K562 (cell line): ENCODE measurements around the gene CRTC3. TPM values are rescaled to one million over a fixed set of nuclear protein-coding genes. Genes with fewer than 3 reads are reported as not detected.
A peak's percentile ranks its signal among the peaks of the same experiment; 100 is the strongest.

Source experiments
- ATAC-seq: fragments of 200-7000 bp; cut with Tn5 transposase; 3 replicates; pipeline ENCODE4 v1.9.1; 2020; ENCODE audit warnings: moderate library complexity
- BruUV-seq: library from RNA; stranded (reverse); fragments of 400-500 nt; replicated peaks from 2 replicates; lab custom pipeline; 2021; lab: Mats Ljungman, UMichigan
- CTCF ChIA-PET: fragments of 300-600 bp; formaldehyde crosslinking; extraction: SDS; loops from one replicate; lab custom pipeline; 2021; ENCODE audit warnings: low intra/inter-chr PET ratio; lab: Yijun Ruan, JAX
- POLR2A ChIA-PET: fragments of 300-600, 350-650 bp; sonication (Branson Sonifier 250); formaldehyde crosslinking; extraction: SDS; loops from one replicate; lab custom pipeline; 2021; ENCODE audit warnings: antibody characterized with exemption, inconsistent platforms; lab: Yijun Ruan, JAX
- DNase-seq, 4 experiments: peaks; one replicate each; pipeline versions ENCODE4 v3.0.0 to v3.0.0-alpha.2; 2011 to 2018; ENCODE audit warnings: low spot score in 3 of 4, mixed read lengths in 3 of 4; ENCODE audit errors: extremely low read depth in 1 of 4
- FAIRE-seq: peaks from 2 replicates; lab custom pipeline; 2011; peaks lifted over from hg19 to GRCh38; lab: Jason Lieb, UNC
- H2AFZ ChIP-seq: 2 replicates; pipeline ENCODE4 v1.6.0; 2011; ENCODE audit warnings: low read depth, low read length, control low read depth, inconsistent platforms
- H3K27ac ChIP-seq: fragments of 200-600 bp; 3 replicates; pipeline ENCODE4 v1.8.0; 2011; ENCODE audit warnings: low read depth, mild to moderate bottlenecking, control low read depth, inconsistent platforms, low read length, moderate library complexity, mixed read lengths; ENCODE audit errors: extremely low read depth
- H3K27me3 ChIP-seq, 2 experiments: fragments of 300-600 bp in 1 of 2; 2 replicates in 1 of 2; 3 replicates in 1 of 2; pipeline versions ENCODE4 v1.6.0 to v1.8.0; 2011; ENCODE audit warnings: inconsistent platforms in 2 of 2, low read length in 2 of 2, mild to moderate bottlenecking in 1 of 2, mixed read lengths in 1 of 2, moderate library complexity in 1 of 2; ENCODE audit not compliant: control insufficient read depth in 2 of 2, insufficient read depth in 2 of 2
- H3K36me3 ChIP-seq: fragments of 300-600 bp; 3 replicates; pipeline ENCODE4 v1.8.0; 2011; ENCODE audit warnings: mild to moderate bottlenecking, low read length, inconsistent platforms; ENCODE audit not compliant: control insufficient read depth, insufficient read depth
- H3K4me1 ChIP-seq, 2 experiments: fragments of 200-600 bp in 1 of 2; replicated peaks in 1 of 2; 2 replicates in 1 of 2; 3 replicates in 1 of 2; pipeline versions ENCODE4 v1.5.1 to v1.8.0; 2011; ENCODE audit warnings: inconsistent platforms in 2 of 2, low read length in 2 of 2, mild to moderate bottlenecking in 1 of 2, mixed read lengths in 1 of 2, moderate library complexity in 1 of 2; ENCODE audit not compliant: control insufficient read depth in 2 of 2, insufficient read depth in 2 of 2
- H3K4me2 ChIP-seq: 2 replicates; pipeline ENCODE4 v1.6.1; 2011; ENCODE audit warnings: low read length, control low read depth, inconsistent platforms, mixed read lengths; ENCODE audit not compliant: insufficient read depth
- H3K4me3 ChIP-seq: fragments of 200-600 bp; sonication (generic), shearing (Covaris generic); 2 replicates; pipeline ENCODE4 v1.5.1; 2016; ENCODE audit warnings: control low read depth, inconsistent platforms
- H3K79me2 ChIP-seq: fragments of 200-600 bp; 3 replicates; pipeline ENCODE4 v1.8.0; 2011; ENCODE audit warnings: low read length, inconsistent platforms; ENCODE audit not compliant: control insufficient read depth, insufficient read depth
- H3K9ac ChIP-seq, 2 experiments: 2 replicates each; pipeline versions ENCODE4 v1.6.0 to v1.6.1; 2011; ENCODE audit warnings: low read depth in 2 of 2, low read length in 2 of 2, control low read depth in 1 of 2, inconsistent platforms in 1 of 2, mild to moderate bottlenecking in 1 of 2, mixed read lengths in 1 of 2; ENCODE audit not compliant: insufficient read depth in 1 of 2
- H3K9me1 ChIP-seq: one replicate; pipeline ENCODE4 v1.6.0; 2011; ENCODE audit warnings: inconsistent platforms, mild to moderate bottlenecking, low read length, moderate library complexity; ENCODE audit not compliant: control insufficient read depth, insufficient read depth
- H3K9me3 ChIP-seq: replicated peaks from 2 replicates; pipeline ENCODE4 v1.5.1; 2011; ENCODE audit warnings: low read depth, low read length, inconsistent platforms; ENCODE audit not compliant: control insufficient read depth, insufficient read depth
- H4K20me1 ChIP-seq: replicated peaks from 2 replicates; pipeline ENCODE4 v1.6.1; 2011; ENCODE audit warnings: low read length, inconsistent platforms, mixed read lengths; ENCODE audit not compliant: control insufficient read depth, insufficient read depth
- ARID2 ChIP-seq: fragments of 450-650 bp; IDR thresholded peaks from 2 replicates; pipeline ENCODE4 v1.6.1; 2017; ENCODE audit warnings: antibody characterized with exemption, mild to moderate bottlenecking
- CAMTA2 ChIP-seq: fragments of 250-450 bp; sonication (Bioruptor Pico); conservative IDR thresholded peaks from 2 replicates; pipeline ENCODE4 v1.5.1; 2022
- COPS2 ChIP-seq: fragments of 450-650 bp; conservative IDR thresholded peaks from 2 replicates; pipeline ENCODE4 v1.6.1; 2016; ENCODE audit warnings: mild to moderate bottlenecking, moderate library complexity
- CTCF ChIP-seq, 3 experiments: IDR thresholded peaks in 2 of 3; conservative IDR thresholded peaks in 1 of 3; 2 replicates each; pipeline ENCODE4 v1.5.1; 2011 to 2012; ENCODE audit warnings: low read length in 3 of 3, mild to moderate bottlenecking in 3 of 3, control low read depth in 2 of 3, improper control_type of control experiment in 1 of 3, inconsistent platforms in 1 of 3, low read depth in 1 of 3, mixed read lengths in 1 of 3, moderate library complexity in 1 of 3; ENCODE audit not compliant: insufficient read depth in 2 of 3
- HDAC8 ChIP-seq: fragments of 450-650 bp; IDR thresholded peaks from 2 replicates; pipeline ENCODE4 v1.6.1; 2016; ENCODE audit warnings: mild to moderate bottlenecking, missing genetic modification characterization, moderate library complexity, missing compliant biosample characterization
- RBM25 ChIP-seq: fragments of 200-400 bp; formaldehyde crosslinking; IDR thresholded peaks from 2 replicates; pipeline ENCODE4 v1.6.1; 2018; ENCODE audit warnings: low read length, low read depth, moderate library complexity; ENCODE audit not compliant: severe bottlenecking
- SIN3A ChIP-seq, 2 experiments: fragments of 150-350 bp in 1 of 2; IDR thresholded peaks; 2 replicates each; pipeline ENCODE4 v1.6.1; 2011 to 2016; ENCODE audit warnings: borderline replicate concordance in 2 of 2, low read depth in 2 of 2, low read length in 2 of 2, mild to moderate bottlenecking in 2 of 2, moderate library complexity in 2 of 2; ENCODE audit not compliant: control insufficient read depth in 1 of 2
- TBL1XR1 ChIP-seq, 2 experiments: IDR thresholded peaks; 2 replicates each; pipeline ENCODE4 v1.6.1; 2012; ENCODE audit warnings: improper control_type of control experiment in 2 of 2, low read length in 2 of 2, mild to moderate bottlenecking in 1 of 2
- TCFL5 ChIP-seq: fragments of 250-450 bp; sonication (Bioruptor Pico); conservative IDR thresholded peaks from 2 replicates; pipeline ENCODE4 v1.6.1; 2021; ENCODE audit warnings: mild to moderate bottlenecking, moderate library complexity, matching md5 sums
- ZKSCAN1 ChIP-seq: fragments of 150-350 bp; IDR thresholded peaks from 2 replicates; pipeline ENCODE4 v1.6.1; 2016; ENCODE audit warnings: low read depth, low read length
- ZNF12 ChIP-seq: sonication (generic); formaldehyde crosslinking; IDR thresholded peaks from 2 replicates; pipeline ENCODE4 v1.4.0; 2020; ENCODE audit warnings: mild to moderate bottlenecking, missing genetic modification reagents
- ZNF280A ChIP-seq: fragments of 450-650 bp; IDR thresholded peaks from 2 replicates; pipeline ENCODE4 v1.6.1; 2018; ENCODE audit warnings: mild to moderate bottlenecking, low read depth; ENCODE audit not compliant: partially characterized antibody
- ZNF561 ChIP-seq: fragments of 450-650 bp; formaldehyde crosslinking; conservative IDR thresholded peaks from 2 replicates; pipeline ENCODE4 v1.4.0; 2020; ENCODE audit warnings: mild to moderate bottlenecking, moderate library complexity
- ZNF780A ChIP-seq: fragments of 250-450 bp; sonication (Bioruptor Pico); IDR thresholded peaks from 2 replicates; pipeline ENCODE4 v1.5.0; 2021; ENCODE audit warnings: mild to moderate bottlenecking
- WGBS: fragments of 100-300 bp; shearing (Covaris generic); methylation state at CpG from one replicate; pipeline ENCODE4 v1.1.6; 2016; ENCODE audit warnings: low coverage, mixed read lengths; ENCODE audit not compliant: insufficient coverage; ENCODE audit errors: missing lambda C conversion rate; 5-methylcytosine and 5-hydroxymethylcytosine counted together
- in situ Hi-C: fragments of 300-500 bp; cut with MboI; formaldehyde crosslinking; loops from 4 replicates; pipeline ENCODE4 v1.15.0; 2018; ENCODE audit warnings: inconsistent platforms, mixed read lengths
- intact Hi-C: fragments of 100-400 bp; cut with micrococcal nuclease; formaldehyde crosslinking; loops from 2 replicates; pipeline ENCODE4 v1.14.2; 2022
- polyA plus RNA-seq, 8 experiments: library from polyadenylated mRNA; depleted of rRNA in 4 of 8; stranded (reverse) in 5 of 8; unstranded in 3 of 8; fragments of >200 nt; fragmentation: Nextera tagmentation in 2 of 8; fragmentation: Illumina TruSeq in 1 of 8; extraction: Ambion mirVana in 2 of 8; extraction: Trizol in 1 of 8; gene quantifications; 2 replicates each; pipeline versions ENCODE4 v1.2.1 to v1.2.3, GENCODE V29; 2011 to 2014; ENCODE audit warnings: inconsistent platforms in 1 of 8, missing spikeins in 1 of 8
- total RNA-seq, 7 experiments: library from RNA; depleted of rRNA in 6 of 7; stranded (reverse); fragments of >200 nt in 6 of 7; fragmentation: Illumina TruSeq in 2 of 7; extraction: Trizol in 2 of 7; gene quantifications; 2 replicates each; pipeline versions ENCODE4 v1.2.1 to v1.2.3, GENCODE V29; 2011 to 2021; ENCODE audit warnings: low replicate concordance in 1 of 7
- TF ChIP-seq, protein P1 (sequence below): fragments of 450-650 bp; IDR thresholded peaks from 2 replicates; pipeline ENCODE4 v1.6.1; 2017; ENCODE audit warnings: antibody characterized with exemption

CRTC3 gene
- total and polyA plus RNA-seq, 9 of the 15 experiments (the other 6 are each of a cell fraction or from before 2014, with no cell fraction given) = 1.2 to 19.0 (median 11.6) TPM

DNA sequence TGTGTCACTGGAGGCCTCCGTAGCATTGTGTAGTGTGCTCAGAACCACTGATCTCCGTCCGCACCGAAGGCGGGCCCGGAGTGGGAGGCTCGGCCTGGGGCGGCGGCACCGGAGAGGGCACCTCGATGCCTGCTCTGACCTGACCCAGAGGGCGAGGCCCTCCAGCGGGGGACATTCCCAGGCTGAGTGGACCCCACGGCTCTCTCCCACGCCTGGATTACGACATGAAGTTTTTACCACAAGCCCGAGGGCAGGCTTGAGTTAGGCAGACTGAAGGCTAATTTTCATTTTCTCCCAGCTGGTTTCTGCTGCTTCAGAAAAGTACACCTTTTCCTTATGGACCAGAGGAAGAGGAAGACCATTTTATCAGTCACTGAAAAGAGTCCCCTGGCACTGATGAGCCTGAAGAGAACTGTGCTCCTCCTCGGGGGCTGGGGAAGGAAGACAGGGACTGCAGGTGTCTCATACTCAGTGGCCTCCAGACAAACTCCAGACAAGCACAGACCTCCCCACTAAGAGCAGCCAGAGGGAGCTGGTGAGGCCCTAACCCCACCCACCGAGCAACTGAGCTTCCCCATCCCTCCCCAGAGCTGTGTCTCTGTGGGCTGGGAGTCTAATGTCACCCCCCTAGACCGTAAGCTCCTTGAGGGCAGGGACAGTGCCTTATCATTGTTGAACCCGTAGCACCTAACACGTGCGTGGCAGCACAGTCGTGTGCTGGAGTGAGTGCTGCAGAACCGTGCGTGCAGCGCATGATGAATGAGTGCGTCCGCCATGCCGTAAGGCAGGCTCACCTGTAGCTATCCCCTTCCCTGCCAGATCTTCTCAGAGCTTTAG, 113.0 kb downstream of the CRTC3 start:
- no TSS peak for BruUV-seq
- no peak for FAIRE-seq
- POLR2A ChIA-PET = interaction anchor here (0.5 to 0.6 kb wide), 2 partner anchors 137 to 244 kb away, joined by 3 read pairs; no protein-coding TSS in a partner anchor
- no peak overlapping the region for H3K4me2 ChIP-seq
- no peaks in the 10 kb centered on the region for H3K79me2 ChIP-seq
- H3K9me1 ChIP-seq = no peaks in the 10 kb centered on the region
- no peaks in the 10 kb centered on the region for H3K27me3 ChIP-seq
- no peaks in the 10 kb centered on the region for H4K20me1 ChIP-seq
- H3K9ac ChIP-seq = no peak overlapping the region
- peaks cover 2 to 11% of the 10 kb centered on the region in 2 experiments; a peak in 3 of 5 replicates for H3K4me1 ChIP-seq
- intact Hi-C loops (no loop called here), in situ Hi-C loops (loop anchor here (10.0 kb wide), 1 partner anchor 52 kb away; no protein-coding TSS in a partner anchor)
- ATAC-seq = peak; percentile 26; the same call in 1 of the 3 replicates
- H3K9me3 ChIP-seq = peaks cover 2% of the 10 kb centered on the region; the same call in 1 of the 2 replicates
- no peak overlapping the region for H3K27ac ChIP-seq
- CTCF ChIA-PET = no interaction called here
- H3K4me3 ChIP-seq = no peak overlapping the region
- DNase-seq = no peak
- H3K36me3 ChIP-seq = peaks cover 36% of the 10 kb centered on the region; the same call in 2 of the 3 replicates
- 92% methylated on average over 24 of the region's 30 CpGs for WGBS
- no peak overlapping the region for H2AFZ ChIP-seq
- no peak for TF ChIP-seq ZNF780A
- no peak for TF ChIP-seq COPS2
- no peak for TF ChIP-seq RBM25
- TF ChIP-seq SIN3A (IDR thresholded peaks at IDR 0.05; ENCODE audit: borderline replicate concordance in 2 of 2, control insufficient read depth in 1 of 2, low read depth in 2 of 2, low read length in 2 of 2) = no peak
- TF ChIP-seq ARID2 = no peak
- TF ChIP-seq ZKSCAN1 = no peak
- no peak for TF ChIP-seq HDAC8
- TF ChIP-seq, protein P1, sequence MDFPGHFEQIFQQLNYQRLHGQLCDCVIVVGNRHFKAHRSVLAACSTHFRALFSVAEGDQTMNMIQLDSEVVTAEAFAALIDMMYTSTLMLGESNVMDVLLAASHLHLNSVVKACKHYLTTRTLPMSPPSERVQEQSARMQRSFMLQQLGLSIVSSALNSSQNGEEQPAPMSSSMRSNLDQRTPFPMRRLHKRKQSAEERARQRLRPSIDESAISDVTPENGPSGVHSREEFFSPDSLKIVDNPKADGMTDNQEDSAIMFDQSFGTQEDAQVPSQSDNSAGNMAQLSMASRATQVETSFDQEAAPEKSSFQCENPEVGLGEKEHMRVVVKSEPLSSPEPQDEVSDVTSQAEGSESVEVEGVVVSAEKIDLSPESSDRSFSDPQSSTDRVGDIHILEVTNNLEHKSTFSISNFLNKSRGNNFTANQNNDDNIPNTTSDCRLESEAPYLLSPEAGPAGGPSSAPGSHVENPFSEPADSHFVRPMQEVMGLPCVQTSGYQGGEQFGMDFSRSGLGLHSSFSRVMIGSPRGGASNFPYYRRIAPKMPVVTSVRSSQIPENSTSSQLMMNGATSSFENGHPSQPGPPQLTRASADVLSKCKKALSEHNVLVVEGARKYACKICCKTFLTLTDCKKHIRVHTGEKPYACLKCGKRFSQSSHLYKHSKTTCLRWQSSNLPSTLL = no peak
- no peak for TF ChIP-seq ZNF561 (CRISPR knock-in tag)
- peak in 1 of 3 experiments; percentile 17; a peak in 1 of 6 replicates for TF ChIP-seq CTCF (IDR thresholded peaks at IDR 0.05 in 2 of 3, conservative IDR thresholded peaks at IDR 0.05 in 1 of 3; ENCODE audit: insufficient read depth in 2 of 3, low read depth in 1 of 3, low read length in 3 of 3)
- no peak for TF ChIP-seq TCFL5
- no peak for TF ChIP-seq ZNF12 (CRISPR knock-in tag)
- no peak for TF ChIP-seq CAMTA2 (CRISPR knock-in tag)
- TF ChIP-seq TBL1XR1 (IDR thresholded peaks at IDR 0.05; ENCODE audit: low read length in 2 of 2) = no peak
- TF ChIP-seq ZNF280A = no peak
